Pancreas (tissue), 10 donors: ENCODE data around the gene CD47. TPM values are rescaled to one million over a fixed set of nuclear protein-coding genes. Genes with fewer than 3 reads are reported as not detected.

Experiments
- ATAC-seq, 4 donors: fragments of 200-7000 bp; cut with Tn5 transposase; one replicate each; pipeline versions ENCODE4 v1.8.0 to v1.9.1; 2020; ENCODE audit warnings: mild to moderate bottlenecking in 4 of 4, moderate library complexity in 4 of 4
- DNase-seq, 6 donors: peaks; one replicate each; pipeline ENCODE4 v3.0.0-alpha.2; 2020
- FAIRE-seq: peaks from 2 replicates; lab custom pipeline; 2012; peaks lifted over from hg19 to GRCh38; lab: Jason Lieb, UNC
- H3K27ac ChIP-seq, 4 donors: fragments of 200-600 bp; sonication (generic); 1 replicate in 3 of 4; 2 replicates in 1 of 4; pipeline versions ENCODE4 v1.5.0 to v1.8.0; 2020
- H3K27me3 ChIP-seq, 4 donors: fragments of 200-600 bp; one replicate each; pipeline ENCODE4 v1.8.0; 2021
- H3K36me3 ChIP-seq, 3 donors: fragments of 200-600 bp; sonication (generic) in 1 of 3; one replicate each; pipeline versions ENCODE4 v1.5.0 to v1.8.0; 2020 to 2021
- H3K4me1 ChIP-seq, 3 donors: fragments of 200-600 bp; one replicate each; pipeline ENCODE4 v1.8.0; 2021
- H3K4me3 ChIP-seq, 4 donors: fragments of 200-600 bp; sonication (generic) in 2 of 4; one replicate each; pipeline versions ENCODE4 v1.5.0 to v1.8.0; 2020 to 2021
- H3K9me3 ChIP-seq, 4 donors: fragments of 200-600 bp; one replicate each; pipeline ENCODE4 v1.8.0; 2021
- CTCF ChIP-seq, 4 donors: fragments of 200-600 bp; sonication (generic) in 3 of 4; IDR thresholded peaks; one replicate each; pipeline versions ENCODE4 v1.5.0 to v1.8.0; 2021; ENCODE audit warnings: antibody characterized with exemption in 4 of 4
- WGBS, 2 donors: extraction: QIAGEN DNeasy Blood & Tissue Kit; methylation state at CpG; one replicate each; pipeline ENCODE4 v1.1.7; 2013; 5-methylcytosine and 5-hydroxymethylcytosine counted together
- intact Hi-C, 3 donors: fragments of 100-400 bp; cut with DNase I; formaldehyde crosslinking; loops; one replicate each; pipeline versions ENCODE4 v1.11.1 to v1.14.2; 2022
- polyA plus RNA-seq, 2 donors: library from polyadenylated mRNA; stranded (reverse); fragments of 200-250 nt; gene quantifications; one replicate each; pipeline ENCODE4 v1.2.3, GENCODE V29; 2013
- total RNA-seq, 6 donors: library from RNA; stranded (reverse); fragmentation: NEBNext Ultra II Directional in 4 of 6; extraction: Animal tissue kit (Norgen Biotek cat#: 25700) in 4 of 6; gene quantifications; one replicate each; pipeline versions ENCODE4 v1.2.1 to v1.2.4, GENCODE V29; 2021 to 2023
- donor health status: healthy with polysubstance abuse.
- donor health status: DM: no; HTN: no; CAD: no; lungs with moderate emphysema.
- donor health status: DM: no; HTN: no; CAD: no.
- donor health status: control.
- donor health status: control.
- donor health status: Bipolar disorder and iron deficiency.
- donor health status: DM: yes; HTN: yes; CAD: no.
- donor health status: DM: no; HTN: no; CAD: no.
- donor health status: DM: no; HTN: no; CAD: no.
- donor health status: DM: yes; HTN: yes; CAD: no.

CD47 gene
- 100 to 1,000 TPM in 1 of 6 donors, 10 to 100 TPM in 5; 14.8 to 107 (median 24.5) TPM for total RNA-seq
- 10 to 100 TPM; 26.6 to 30.1 TPM for polyA plus RNA-seq

GRCh38 chr3:108090701-108091497, at the start of gene CD47:
TSS of gene CD47 (minus strand) at chr3:108091031. CDS start at chr3:108090908, 123 bp downstream.
- no peak for TF ChIP-seq CTCF (IDR thresholded peaks at IDR 0.05)
- Histone ChIP-seq H3K27ac (peak within 1 kb of the TSS; percentile 74 to 94 (median 83)), H3K36me3 (no peaks in the 10 kb centered on the region), H3K4me3 (peak within 1 kb of the TSS; percentile 79 to 89 (median 89)), H3K27me3 (no peaks in the 10 kb centered on the region), H3K4me1 (peaks cover 0 to 9% (median 0%) of the 10 kb centered on the region in 3 donors), H3K9me3 (no peaks in the 10 kb centered on the region)
- ATAC-seq (peak; percentile 92 to 97 (median 96)), FAIRE-seq (no peak), DNase-seq (peak; percentile 89 to 100 (median 94))
- WGBS, 2 donors, result 0% methylated on average over 54 to 106 of the region's 106 CpGs
- intact Hi-C loops, result no loop called here

GRCh38 chr3:108137460-108137814, 46.6 kb upstream of the CD47 start:
- intact Hi-C loops, result no loop called here
- Histone ChIP-seq H3K36me3 (no peaks in the 10 kb centered on the region), H3K4me1 (peaks cover 0 to 20% (median 0%) of the 10 kb centered on the region in 3 donors), H3K27me3 (no peaks in the 10 kb centered on the region), H3K4me3 (no peak overlapping the region), H3K9me3 (no peaks in the 10 kb centered on the region), H3K27ac (peak overlapping the region in 2 of 4 donors; percentile 63 to 75)
- 12 to 21% methylated on average over 5 of the region's 5 CpGs for WGBS, 2 donors
- ATAC-seq, result peak in 2 of 4 donors; percentile 14 to 32
- DNase-seq, result no peak
- no peak for FAIRE-seq
- TF ChIP-seq CTCF (IDR thresholded peaks at IDR 0.05), result no peak

- intact Hi-C loops, result no loop called here
- WGBS, 2 donors, result 53 to 56% methylated on average over 12 to 13 of the region's 13 CpGs
- Histone ChIP-seq H3K36me3 (no peaks in the 10 kb centered on the region), H3K27ac (peak overlapping the region in 2 of 4 donors; percentile 63 to 75), H3K4me1 (peaks cover 0 to 25% (median 0%) of the 10 kb centered on the region in 3 donors), H3K4me3 (no peak overlapping the region), H3K9me3 (no peaks in the 10 kb centered on the region), H3K27me3 (no peaks in the 10 kb centered on the region)
- DNase-seq, result no peak
- TF ChIP-seq CTCF (IDR thresholded peaks at IDR 0.05), result no peak
- no peak for FAIRE-seq
- ATAC-seq, result peak; percentile 27 to 70 (median 56)
Measured at GRCh38 chr3:108136561-108137459, 46.0 kb upstream of the CD47 start.

GRCh38 chr3:108134555-108134880, 43.7 kb upstream of the CD47 start:
- TF ChIP-seq CTCF (IDR thresholded peaks at IDR 0.05), result no peak
- Histone ChIP-seq H3K36me3 (no peaks in the 10 kb centered on the region), H3K4me1 (peaks cover 0 to 26% (median 0%) of the 10 kb centered on the region in 3 donors), H3K27ac (peak overlapping the region in 1 of 4 donors; percentile 75), H3K27me3 (no peaks in the 10 kb centered on the region), H3K4me3 (no peak overlapping the region), H3K9me3 (no peaks in the 10 kb centered on the region)
- 61 to 70% methylated on average over 1 of the region's 1 CpG for WGBS, 2 donors
- DNase-seq (no peak), ATAC-seq (no peak), FAIRE-seq (no peak)
- intact Hi-C loops, result no loop called here
